ENCODE measurements around the gene GALR3.

The GALR3 gene

DNA sequence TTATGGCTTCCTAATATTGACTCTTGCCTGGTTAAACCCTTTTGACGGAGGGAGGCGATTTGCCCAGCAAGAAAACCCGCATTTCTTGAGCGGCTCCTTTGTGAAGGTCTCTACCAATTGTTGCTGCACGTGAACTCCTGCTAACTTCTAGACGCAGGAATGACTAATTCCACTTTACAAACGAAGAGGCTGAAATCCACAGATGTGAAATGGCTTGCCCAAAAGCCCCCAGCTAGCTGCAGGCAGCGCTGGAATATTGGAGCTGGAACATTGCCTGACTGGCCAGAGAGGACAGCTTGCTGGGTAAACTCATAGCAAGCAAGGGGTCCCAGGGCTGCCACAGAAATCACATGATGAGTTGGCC lies 14.9 kb upstream of the GALR3 start:
- Mint-ChIP-seq H3K4me3 (peak overlapping the region; percentile 81), H3K4me1 (ENCODE audit: low read depth) (peaks cover 31% of the 10 kb centered on the region), H3K36me3 (ENCODE audit: low read depth) (no peaks in the 10 kb centered on the region), H3K27ac (no peak overlapping the region), H3K9me3 (no peaks in the 10 kb centered on the region), H3K27me3 (peaks cover 55% of the 10 kb centered on the region)

DNA sequence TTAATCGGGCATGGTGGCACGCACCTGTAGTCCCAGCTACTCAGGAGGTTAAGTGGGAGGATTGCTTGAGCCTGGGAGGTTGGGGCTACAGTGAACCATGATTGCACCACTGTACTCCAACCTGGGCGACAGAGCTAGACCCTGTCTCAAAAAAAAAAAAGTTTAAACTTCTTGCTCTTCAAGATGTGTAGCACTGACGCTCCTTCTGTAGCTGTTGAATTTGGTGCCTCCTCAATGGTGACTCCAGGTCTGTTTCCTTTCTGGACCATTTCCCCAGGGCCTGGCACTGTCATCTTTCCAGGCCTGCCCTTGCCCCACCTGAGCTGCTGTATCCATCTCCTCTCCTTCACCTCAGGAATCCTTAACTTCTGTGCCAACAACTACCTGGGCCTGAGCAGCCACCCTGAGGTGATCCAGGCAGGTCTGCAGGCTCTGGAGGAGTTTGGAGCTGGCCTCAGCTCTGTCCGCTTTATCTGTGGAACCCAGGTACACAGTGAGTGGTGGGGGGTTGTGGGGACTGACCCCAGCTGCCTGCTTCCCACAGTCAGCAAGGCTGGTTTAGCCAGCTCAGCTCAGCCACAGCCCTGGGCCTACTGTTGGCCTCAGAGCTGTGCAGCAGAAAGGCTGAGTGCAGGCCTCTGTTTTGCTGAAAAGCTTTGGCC lies 13.4 kb upstream of the GALR3 start:
- Mint-ChIP-seq H3K4me3 (no peak overlapping the region), H3K9me3 (no peaks in the 10 kb centered on the region), H3K36me3 (ENCODE audit: low read depth) (no peaks in the 10 kb centered on the region), H3K4me1 (ENCODE audit: low read depth) (peaks cover 31% of the 10 kb centered on the region), H3K27ac (no peak overlapping the region), H3K27me3 (peaks cover 45% of the 10 kb centered on the region)

DNA sequence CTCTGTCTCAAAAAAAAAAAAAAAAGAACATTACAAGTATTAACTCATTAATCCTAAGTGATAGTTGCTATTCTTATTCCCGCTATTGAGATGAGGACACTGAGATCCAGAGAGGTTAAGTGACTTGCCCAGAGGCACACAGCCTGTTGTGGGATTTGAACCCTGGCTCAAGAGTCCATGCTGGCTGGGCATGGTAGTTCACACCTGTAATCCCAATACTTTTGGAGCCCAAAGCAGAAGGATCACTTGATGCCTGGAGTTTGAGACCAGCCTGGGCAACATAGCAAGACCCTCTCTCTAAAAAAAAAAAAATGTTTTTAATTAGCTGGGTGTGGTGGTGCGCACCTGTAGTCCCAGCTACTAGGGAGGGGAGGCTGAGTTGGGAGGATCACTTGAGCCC lies 11.3 kb upstream of the GALR3 start:
- no peaks in the 10 kb centered on the region for H3K9me3 Mint-ChIP-seq
- no peak overlapping the region for H3K27ac Mint-ChIP-seq
- H3K4me3 Mint-ChIP-seq: no peak overlapping the region
- H3K27me3 Mint-ChIP-seq: peaks cover 28% of the 10 kb centered on the region
- no peaks in the 10 kb centered on the region for H3K36me3 Mint-ChIP-seq (ENCODE audit: low read depth)
- peaks cover 17% of the 10 kb centered on the region for H3K4me1 Mint-ChIP-seq (ENCODE audit: low read depth)

DNA sequence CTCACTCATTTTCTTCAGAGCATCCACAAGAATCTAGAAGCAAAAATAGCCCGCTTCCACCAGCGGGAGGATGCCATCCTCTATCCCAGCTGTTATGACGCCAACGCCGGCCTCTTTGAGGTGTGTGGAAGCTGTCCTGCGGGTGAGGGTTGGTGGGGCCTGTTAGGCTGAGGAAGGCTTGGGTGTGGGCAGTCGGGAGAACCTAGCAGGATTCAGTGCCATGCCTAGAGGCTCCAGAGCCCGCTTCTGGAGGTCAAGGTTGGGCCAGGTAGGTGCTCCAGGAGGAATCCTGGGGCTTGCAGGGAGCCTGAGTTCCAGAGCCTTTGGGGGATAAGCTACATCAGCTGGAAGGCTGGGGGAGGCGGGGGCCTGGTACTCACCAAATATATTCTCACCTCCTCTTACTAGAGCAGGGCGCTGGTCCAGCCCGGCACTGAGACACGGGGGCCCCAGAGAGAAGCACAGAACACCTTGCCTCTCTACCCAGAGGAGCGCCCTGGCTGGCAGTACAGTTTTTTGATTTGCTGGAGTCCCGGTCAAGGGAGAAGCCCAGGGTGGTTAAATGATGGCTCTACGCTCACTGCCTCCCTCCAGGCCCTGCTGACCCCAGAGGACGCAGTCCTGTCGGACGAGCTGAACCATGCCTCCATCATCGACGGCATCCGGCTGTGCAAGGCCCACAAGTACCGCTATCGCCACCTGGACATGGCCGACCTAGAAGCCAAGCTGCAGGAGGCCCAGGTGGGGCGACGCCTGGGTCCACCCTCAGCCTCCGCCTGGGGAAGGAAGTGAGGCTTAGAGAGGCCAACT lies 10.1 kb upstream of the GALR3 start:
- H3K9me3 Mint-ChIP-seq: no peaks in the 10 kb centered on the region
- peaks cover 13% of the 10 kb centered on the region for H3K4me1 Mint-ChIP-seq (ENCODE audit: low read depth)
- no peak overlapping the region for H3K4me3 Mint-ChIP-seq
- no peak overlapping the region for H3K27ac Mint-ChIP-seq
- no peaks in the 10 kb centered on the region for H3K36me3 Mint-ChIP-seq (ENCODE audit: low read depth)
- peaks cover 20% of the 10 kb centered on the region for H3K27me3 Mint-ChIP-seq

DNA sequence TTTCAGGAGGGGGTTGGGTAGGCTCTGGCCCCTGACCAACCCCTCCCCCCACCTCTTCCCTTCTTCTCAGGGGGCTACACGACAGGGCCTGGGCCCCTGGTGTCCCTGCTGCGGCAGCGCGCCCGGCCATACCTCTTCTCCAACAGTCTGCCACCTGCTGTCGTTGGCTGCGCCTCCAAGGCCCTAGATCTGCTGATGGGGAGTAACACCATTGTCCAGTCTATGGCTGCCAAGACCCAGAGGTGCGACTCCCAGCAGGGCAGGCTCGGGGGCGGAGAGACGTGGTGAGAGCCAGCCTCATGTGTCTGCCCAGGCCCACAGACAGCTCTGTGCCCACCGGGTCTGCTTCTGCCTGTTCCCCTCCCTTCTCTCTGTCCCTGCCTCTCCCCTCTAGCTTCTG lies 7.6 kb upstream of the GALR3 start:
- Mint-ChIP-seq H3K36me3 (ENCODE audit: low read depth) (no peaks in the 10 kb centered on the region), H3K4me1 (ENCODE audit: low read depth) (peaks cover 14% of the 10 kb centered on the region), H3K27me3 (peaks cover 16% of the 10 kb centered on the region), H3K4me3 (no peak overlapping the region), H3K27ac (no peak overlapping the region), H3K9me3 (no peaks in the 10 kb centered on the region)

DNA sequence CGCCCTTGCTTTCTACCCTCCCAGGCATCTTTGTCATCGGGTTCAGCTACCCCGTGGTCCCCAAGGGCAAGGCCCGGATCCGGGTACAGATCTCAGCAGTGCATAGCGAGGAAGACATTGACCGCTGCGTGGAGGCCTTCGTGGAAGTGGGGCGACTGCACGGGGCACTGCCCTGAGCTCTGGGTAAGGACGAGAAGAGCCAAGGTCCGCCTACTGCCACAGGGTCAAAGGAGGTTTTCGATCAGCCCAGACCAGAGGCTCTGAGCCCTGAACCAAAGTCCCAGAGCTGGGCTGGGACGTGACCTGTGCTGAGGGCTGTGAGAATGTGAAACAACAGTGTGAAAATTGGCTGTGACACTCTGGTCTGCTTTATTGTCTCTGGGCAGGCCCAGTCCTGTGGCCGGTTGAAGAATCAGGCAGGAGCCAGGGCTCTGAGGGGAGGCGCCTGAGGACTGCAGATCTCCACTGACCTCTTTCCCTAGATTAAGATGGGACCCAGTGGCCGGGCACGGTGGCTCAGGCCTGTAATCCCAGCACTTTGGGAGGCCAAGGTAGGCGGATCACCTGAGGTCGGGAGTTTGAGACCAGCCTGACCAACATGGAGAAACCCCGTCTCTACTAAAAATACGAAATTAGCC lies 6.5 kb upstream of the GALR3 start:
- Mint-ChIP-seq H3K4me1 (ENCODE audit: low read depth) (peaks cover 14% of the 10 kb centered on the region), H3K4me3 (no peak overlapping the region), H3K36me3 (ENCODE audit: low read depth) (no peaks in the 10 kb centered on the region), H3K9me3 (no peaks in the 10 kb centered on the region), H3K27me3 (peaks cover 20% of the 10 kb centered on the region), H3K27ac (no peak overlapping the region)

DNA sequence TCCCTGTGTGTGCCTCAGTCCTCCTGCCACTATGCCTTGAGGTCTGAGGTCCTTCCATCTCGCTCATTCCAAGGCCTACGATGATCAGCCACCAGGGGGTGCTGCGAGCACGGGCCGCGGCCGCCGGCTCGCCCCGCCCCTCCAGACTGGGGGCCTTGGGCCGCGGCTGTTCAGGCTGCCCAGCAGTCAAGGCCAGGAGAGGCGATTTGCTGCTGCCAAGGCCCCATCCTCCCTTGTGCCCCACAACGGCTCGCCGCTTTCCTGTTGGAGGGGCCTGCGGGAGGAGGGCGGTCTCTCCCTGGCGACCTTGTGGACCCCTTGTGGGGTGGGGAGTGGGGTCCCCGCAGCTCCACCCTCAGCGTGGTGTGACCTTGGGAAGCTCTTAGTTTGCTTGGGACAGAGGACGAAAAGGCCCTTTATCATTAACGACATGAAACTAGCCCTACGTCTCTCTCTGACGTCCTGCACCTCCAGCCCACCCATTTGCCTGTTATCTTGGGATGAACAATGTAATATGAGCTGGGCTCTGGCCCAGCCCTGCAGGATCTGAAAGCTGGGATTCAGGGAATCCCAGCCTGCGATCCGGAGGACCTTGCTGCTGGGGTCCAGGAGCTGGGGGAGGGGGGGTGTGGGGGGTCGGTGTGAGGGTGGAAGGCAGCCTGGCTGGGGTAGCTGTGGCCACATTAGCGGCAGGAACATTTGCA lies 5.3 kb upstream of the GALR3 start:
- H3K27ac Mint-ChIP-seq: no peak overlapping the region
- H3K4me1 Mint-ChIP-seq (ENCODE audit: low read depth): peaks cover 14% of the 10 kb centered on the region
- peaks cover 27% of the 10 kb centered on the region for H3K27me3 Mint-ChIP-seq
- H3K36me3 Mint-ChIP-seq (ENCODE audit: low read depth): no peaks in the 10 kb centered on the region
- peak overlapping the region; percentile 5 for H3K4me3 Mint-ChIP-seq
- no peaks in the 10 kb centered on the region for H3K9me3 Mint-ChIP-seq

DNA sequence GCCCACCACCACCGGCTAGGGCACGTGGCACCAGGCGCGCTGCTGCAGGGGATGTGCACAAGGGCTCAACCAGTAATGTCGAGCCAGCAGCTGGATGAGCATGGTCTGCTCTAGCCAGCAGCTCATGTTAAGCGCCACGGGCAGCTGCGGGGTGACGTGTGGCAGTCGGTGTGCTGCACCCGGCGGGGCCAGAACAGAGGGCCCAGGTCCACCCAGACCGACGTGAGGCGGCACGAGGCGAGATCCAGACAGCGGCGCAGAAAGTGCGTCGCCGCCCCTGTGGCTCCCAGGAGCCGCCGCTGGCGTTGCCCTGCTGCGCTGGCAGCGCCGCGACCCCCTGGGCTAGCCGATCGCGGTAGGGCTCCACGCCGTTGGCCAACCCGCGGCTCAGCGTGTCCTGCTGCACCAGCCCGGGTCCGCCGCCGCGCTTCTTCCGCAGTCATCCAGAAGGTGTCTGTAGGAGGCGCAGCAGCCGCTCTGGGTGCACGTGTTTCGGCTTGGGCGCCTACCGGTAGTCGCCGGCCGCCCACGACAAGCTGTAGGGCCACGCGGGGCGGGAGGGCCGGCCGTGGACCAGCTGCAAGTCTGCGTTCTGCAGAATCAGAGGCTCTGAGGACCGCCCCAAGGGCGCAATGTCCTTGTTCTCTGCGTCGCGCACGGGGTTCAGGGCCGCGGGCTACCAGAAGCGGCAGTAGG lies 4.6 kb upstream of the GALR3 start:
- Mint-ChIP-seq H3K27ac (no peak overlapping the region), H3K27me3 (peaks cover 34% of the 10 kb centered on the region), H3K9me3 (no peaks in the 10 kb centered on the region), H3K4me1 (ENCODE audit: low read depth) (peaks cover 14% of the 10 kb centered on the region), H3K36me3 (ENCODE audit: low read depth) (no peaks in the 10 kb centered on the region), H3K4me3 (peak overlapping the region; percentile 5)

DNA sequence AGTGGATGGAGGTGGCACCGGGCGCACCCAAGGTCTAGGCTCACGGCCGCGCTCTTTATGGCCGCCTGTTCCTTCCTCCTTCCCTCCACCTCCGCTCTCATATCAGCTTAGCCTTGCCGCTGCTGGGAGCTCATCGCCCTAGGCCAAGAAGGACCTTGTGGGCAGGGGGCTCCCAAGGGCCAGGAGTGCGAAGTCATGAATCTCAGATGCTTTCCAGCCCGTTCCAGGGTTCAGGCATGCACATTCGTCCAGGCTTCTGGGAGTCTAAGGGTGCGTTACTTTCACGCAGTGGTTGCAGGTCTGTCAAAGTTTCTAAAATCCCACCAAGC lies 4.1 kb upstream of the GALR3 start:
- no peak overlapping the region for H3K4me3 Mint-ChIP-seq
- H3K27me3 Mint-ChIP-seq: peaks cover 35% of the 10 kb centered on the region
- H3K27ac Mint-ChIP-seq: no peak overlapping the region
- H3K36me3 Mint-ChIP-seq (ENCODE audit: low read depth): no peaks in the 10 kb centered on the region
- H3K4me1 Mint-ChIP-seq (ENCODE audit: low read depth): peaks cover 14% of the 10 kb centered on the region
- no peaks in the 10 kb centered on the region for H3K9me3 Mint-ChIP-seq

DNA sequence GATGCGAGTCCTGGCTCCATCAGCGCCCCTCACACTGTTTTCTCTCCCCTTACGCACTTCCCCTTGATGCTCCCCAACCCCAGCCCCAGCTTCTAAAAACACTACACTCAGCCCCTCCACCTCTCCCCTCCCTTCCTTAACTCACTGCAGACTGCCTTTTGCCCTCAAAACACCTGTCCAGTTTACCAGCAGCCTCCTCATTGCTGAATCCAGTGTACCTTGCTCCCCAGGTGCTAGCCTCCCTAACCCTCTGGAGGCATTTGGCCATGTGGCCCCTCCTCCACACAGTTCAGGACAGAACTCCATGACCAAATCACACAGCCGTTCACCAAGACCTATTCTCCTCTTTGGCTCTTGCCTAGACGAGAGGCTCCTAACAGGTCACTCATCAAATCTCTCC lies 2.8 kb upstream of the GALR3 start:
- Mint-ChIP-seq H3K27ac (no peak overlapping the region), H3K36me3 (ENCODE audit: low read depth) (no peaks in the 10 kb centered on the region), H3K4me3 (no peak overlapping the region), H3K27me3 (peaks cover 38% of the 10 kb centered on the region), H3K4me1 (ENCODE audit: low read depth) (peaks cover 18% of the 10 kb centered on the region), H3K9me3 (no peaks in the 10 kb centered on the region)

DNA sequence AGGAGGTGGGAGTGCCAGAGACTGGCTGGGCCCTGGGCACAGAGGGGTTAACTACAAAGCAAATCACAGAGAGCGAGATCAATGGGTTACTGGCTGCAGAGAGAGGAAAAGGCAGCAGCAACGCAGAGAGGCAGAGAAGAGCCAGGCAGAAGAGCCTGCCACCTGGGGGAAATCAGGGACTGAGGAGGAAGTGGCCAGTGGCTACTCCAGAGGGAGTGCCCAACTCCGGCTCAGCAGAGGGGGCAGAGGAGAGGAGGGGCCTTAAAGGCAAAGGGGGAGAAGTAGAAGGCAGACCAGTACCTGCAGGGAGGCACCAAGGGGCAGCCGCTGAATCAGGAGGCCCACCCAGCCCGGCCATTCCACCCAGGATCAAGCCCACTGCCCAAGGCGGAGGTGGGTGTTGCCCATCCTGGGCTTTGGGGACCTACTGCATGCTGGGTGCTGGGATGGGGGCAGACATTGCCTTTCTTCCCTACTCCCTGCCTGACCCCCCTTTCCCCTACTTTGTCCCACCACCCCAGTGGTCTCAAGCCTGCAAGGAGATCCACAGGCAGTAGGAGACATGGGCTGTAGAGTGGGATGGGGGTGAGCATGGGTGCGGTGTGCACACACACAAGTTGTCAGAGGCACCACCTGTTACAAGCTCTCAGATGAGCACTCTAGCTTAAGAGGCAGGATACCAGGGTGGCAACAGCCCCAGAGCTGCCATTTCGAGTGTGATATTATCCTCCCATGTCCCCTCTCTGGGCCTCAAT lies 926 bp upstream of the GALR3 start:
- no peak overlapping the region for H3K4me3 Mint-ChIP-seq

DNA sequence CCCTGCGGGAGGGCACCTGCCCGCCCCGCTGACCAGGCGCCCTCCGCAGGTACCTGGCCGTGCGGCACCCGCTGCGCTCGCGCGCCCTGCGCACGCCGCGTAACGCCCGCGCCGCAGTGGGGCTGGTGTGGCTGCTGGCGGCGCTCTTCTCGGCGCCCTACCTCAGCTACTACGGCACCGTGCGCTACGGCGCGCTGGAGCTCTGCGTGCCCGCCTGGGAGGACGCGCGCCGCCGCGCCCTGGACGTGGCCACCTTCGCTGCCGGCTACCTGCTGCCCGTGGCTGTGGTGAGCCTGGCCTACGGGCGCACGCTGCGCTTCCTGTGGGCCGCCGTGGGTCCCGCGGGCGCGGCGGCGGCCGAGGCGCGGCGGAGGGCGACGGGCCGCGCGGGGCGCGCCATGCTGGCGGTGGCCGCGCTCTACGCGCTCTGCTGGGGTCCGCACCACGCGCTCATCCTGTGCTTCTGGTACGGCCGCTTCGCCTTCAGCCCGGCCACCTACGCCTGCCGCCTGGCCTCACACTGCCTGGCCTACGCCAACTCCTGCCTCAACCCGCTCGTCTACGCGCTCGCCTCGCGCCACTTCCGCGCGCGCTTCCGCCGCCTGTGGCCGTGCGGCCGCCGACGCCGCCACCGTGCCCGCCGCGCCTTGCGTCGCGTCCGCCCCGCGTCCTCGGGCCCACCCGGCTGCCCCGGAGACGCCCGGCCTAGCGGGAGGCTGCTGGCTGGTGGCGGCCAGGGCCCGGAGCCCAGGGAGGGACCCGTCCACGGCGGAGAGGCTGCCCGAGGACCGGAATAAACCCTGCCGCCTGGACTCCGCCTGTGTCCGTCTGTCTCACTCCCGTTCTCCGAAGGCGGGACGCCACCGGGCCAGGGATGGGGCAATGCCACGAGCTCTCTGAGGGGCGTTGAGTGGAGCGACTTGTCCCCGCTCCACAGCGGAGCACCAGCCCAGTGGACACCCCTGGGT lies 1.8 kb downstream of the GALR3 start:
- no peak overlapping the region for H3K27ac Mint-ChIP-seq
- H3K27me3 Mint-ChIP-seq: peaks cover 36% of the 10 kb centered on the region
- peaks cover 5% of the 10 kb centered on the region for H3K36me3 Mint-ChIP-seq (ENCODE audit: low read depth)
- H3K4me3 Mint-ChIP-seq: peak overlapping the region; percentile 45
- peaks cover 4% of the 10 kb centered on the region for H3K4me1 Mint-ChIP-seq (ENCODE audit: low read depth)
- no peaks in the 10 kb centered on the region for H3K9me3 Mint-ChIP-seq

More for the DNA sequence above, 926 bp upstream of the GALR3 start:
- no peaks in the 10 kb centered on the region for H3K36me3 Mint-ChIP-seq (ENCODE audit: low read depth)
- H3K27me3 Mint-ChIP-seq: peaks cover 43% of the 10 kb centered on the region
- no peaks in the 10 kb centered on the region for H3K9me3 Mint-ChIP-seq
- no peak overlapping the region for H3K27ac Mint-ChIP-seq
- H3K4me1 Mint-ChIP-seq (ENCODE audit: low read depth): peaks cover 18% of the 10 kb centered on the region

DNA sequence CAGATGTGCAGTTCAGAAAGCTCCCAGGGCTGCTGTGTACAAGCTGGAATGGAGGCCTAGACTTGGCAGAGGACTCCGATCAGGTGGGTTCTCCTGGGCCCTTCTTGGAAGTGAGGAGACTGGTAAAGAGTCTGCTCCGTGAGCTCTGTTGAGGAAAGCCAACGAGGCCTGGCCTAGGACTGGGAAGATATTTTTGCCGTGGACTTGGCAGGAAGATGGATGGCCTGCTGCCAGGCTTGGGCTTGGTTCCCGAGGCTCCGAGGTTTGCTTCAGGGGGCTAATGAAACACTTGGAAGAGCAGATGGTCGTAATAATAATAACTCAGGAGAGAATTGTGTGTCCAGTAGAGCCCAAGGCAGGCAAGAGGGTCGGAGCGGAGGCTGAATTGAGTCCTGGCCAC lies 3.9 kb downstream of the GALR3 start:
- Mint-ChIP-seq H3K27ac (no peak overlapping the region), H3K4me3 (no peak overlapping the region), H3K9me3 (no peaks in the 10 kb centered on the region), H3K36me3 (ENCODE audit: low read depth) (peaks cover 16% of the 10 kb centered on the region), H3K4me1 (ENCODE audit: low read depth) (peaks cover 4% of the 10 kb centered on the region), H3K27me3 (peaks cover 21% of the 10 kb centered on the region)

Measured in stimulated activated naive CD8-positive, alpha-beta T cell treated with anti-CD3 and anti-CD28 coated beads, Interleukin-15, Interleukin-2, amounts not matched to agents 100 ng/mL and 50 ng/mL, for 24 hours (primary cell).